Right lobe of liver (tissue), 6 donors: ENCODE results near the gene SP1. TPM values are rescaled to one million over a fixed set of nuclear protein-coding genes. Genes with fewer than 3 reads are reported as not detected.

Experiments
- ATAC-seq, 4 donors: fragments of 200-7000 bp; cut with Tn5 transposase; one replicate each; pipeline ENCODE4 v1.9.1; 2020; ENCODE audit warnings: mild to moderate bottlenecking in 4 of 4, moderate library complexity in 4 of 4
- DNase-seq, 3 donors: peaks; one replicate each; pipeline ENCODE4 v3.0.0-alpha.2; 2020
- H3K27ac ChIP-seq, 3 donors: fragments of 200-600 bp; one replicate each; pipeline ENCODE4 v1.8.0; 2022
- H3K27me3 ChIP-seq, 2 donors: fragments of 200-600 bp; one replicate each; pipeline ENCODE4 v1.8.0; 2022
- H3K36me3 ChIP-seq, 4 donors: fragments of 200-600 bp; sonication (generic) in 1 of 4; one replicate each; pipeline versions ENCODE4 v1.5.1 to v1.8.0; 2017 to 2022; ENCODE audit warnings: control low read depth in 1 of 4
- H3K4me1 ChIP-seq, 4 donors: fragments of 200-600 bp; sonication (generic) in 1 of 4; one replicate each; pipeline versions ENCODE4 v1.5.1 to v1.8.0; 2017 to 2022; ENCODE audit warnings: control low read depth in 1 of 4
- H3K4me3 ChIP-seq, 3 donors: fragments of 200-600 bp; one replicate each; pipeline ENCODE4 v1.8.0; 2022
- H3K9me3 ChIP-seq, 4 donors: fragments of 200-600 bp; sonication (generic) in 1 of 4; one replicate each; pipeline versions ENCODE4 v1.5.1 to v1.8.0; 2017 to 2022; ENCODE audit warnings: control low read depth in 1 of 4
- POLR2A ChIP-seq: fragments of 450-650 bp; IDR thresholded peaks from one replicate; pipeline ENCODE4 v1.6.1; 2017; ENCODE audit warnings: antibody characterized with exemption, mild to moderate bottlenecking
- WGBS: methylation state at CpG from one replicate; pipeline ENCODE4 v1.1.6; 2018; ENCODE audit warnings: low coverage, low lambda C conversion rate; ENCODE audit not compliant: insufficient coverage; ENCODE audit errors: missing lambda C conversion rate; 5-methylcytosine and 5-hydroxymethylcytosine counted together
- intact Hi-C, 2 donors: fragments of 100-400 bp; cut with DNase I; formaldehyde crosslinking; loops; one replicate each; pipeline versions ENCODE4 v1.11.2 to v1.14.1; 2022
- total RNA-seq, 6 experiments: library from RNA; depleted of rRNA in 2 of 6; stranded (reverse); fragments of >200 nt in 2 of 6; fragmentation: NEBNext Ultra II Directional in 3 of 6; extraction: Animal tissue kit (Norgen Biotek cat#: 25700) in 3 of 6; gene quantifications; one replicate each; pipeline versions ENCODE4 v1.1.0 to v1.2.4, GENCODE V29; 2016 to 2023
- TF ChIP-seq, protein P1 (sequence below), 4 donors: fragments of 200-600 bp in 3 of 4; fragments of 450-650 bp in 1 of 4; IDR thresholded peaks; one replicate each; pipeline versions ENCODE4 v1.5.1 to v1.8.0; 2016 to 2022; ENCODE audit warnings: antibody characterized with exemption in 4 of 4, mild to moderate bottlenecking in 2 of 4
- donor health status: DM: no; HTN: yes; CAD: no.
- donor health status: DM: no; HTN: no; CAD: no.
- donor health status: DM: no; HTN: no; CAD: no.
- donor health status: DM: no; HTN: yes; CAD: no.
- donor health status: DM: no; HTN: yes; CAD: no.

The SP1 gene
- total RNA-seq, 6 experiments from 2014 or later: 20.3 to 29.2 (median 23.9) TPM

GRCh38 chr12:53454707-53455106 lies 74.7 kb downstream of the SP1 start:
- H3K4me3 ChIP-seq: no peak overlapping the region
- peaks cover 0 to 15% (median 4%) of the 10 kb centered on the region in 4 donors for H3K4me1 ChIP-seq
- WGBS: 0% methylated on average over 2 of the region's 3 CpGs
- DNase-seq (no peak), ATAC-seq (no peak)
- H3K36me3 ChIP-seq: peaks cover 25 to 54% (median 42%) of the 10 kb centered on the region in 4 donors
- H3K9me3 ChIP-seq: no peaks in the 10 kb centered on the region
- H3K27me3 ChIP-seq: no peaks in the 10 kb centered on the region
- H3K27ac ChIP-seq: no peak overlapping the region
- intact Hi-C loops: loop anchor here in 1 of 2 donors (5.0 kb wide), 1 partner anchor 33 kb away; no protein-coding TSS in a partner anchor
- TF ChIP-seq POLR2A: no peak
- TF ChIP-seq, protein P1, sequence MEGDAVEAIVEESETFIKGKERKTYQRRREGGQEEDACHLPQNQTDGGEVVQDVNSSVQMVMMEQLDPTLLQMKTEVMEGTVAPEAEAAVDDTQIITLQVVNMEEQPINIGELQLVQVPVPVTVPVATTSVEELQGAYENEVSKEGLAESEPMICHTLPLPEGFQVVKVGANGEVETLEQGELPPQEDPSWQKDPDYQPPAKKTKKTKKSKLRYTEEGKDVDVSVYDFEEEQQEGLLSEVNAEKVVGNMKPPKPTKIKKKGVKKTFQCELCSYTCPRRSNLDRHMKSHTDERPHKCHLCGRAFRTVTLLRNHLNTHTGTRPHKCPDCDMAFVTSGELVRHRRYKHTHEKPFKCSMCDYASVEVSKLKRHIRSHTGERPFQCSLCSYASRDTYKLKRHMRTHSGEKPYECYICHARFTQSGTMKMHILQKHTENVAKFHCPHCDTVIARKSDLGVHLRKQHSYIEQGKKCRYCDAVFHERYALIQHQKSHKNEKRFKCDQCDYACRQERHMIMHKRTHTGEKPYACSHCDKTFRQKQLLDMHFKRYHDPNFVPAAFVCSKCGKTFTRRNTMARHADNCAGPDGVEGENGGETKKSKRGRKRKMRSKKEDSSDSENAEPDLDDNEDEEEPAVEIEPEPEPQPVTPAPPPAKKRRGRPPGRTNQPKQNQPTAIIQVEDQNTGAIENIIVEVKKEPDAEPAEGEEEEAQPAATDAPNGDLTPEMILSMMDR (IDR thresholded peaks at IDR 0.05): no peak

- intact Hi-C loops: no loop called here
- WGBS: 56% methylated on average over 6 of the region's 6 CpGs
- H3K27ac ChIP-seq: no peak overlapping the region
- peaks cover 40 to 75% (median 61%) of the 10 kb centered on the region in 4 donors for H3K36me3 ChIP-seq
- no peaks in the 10 kb centered on the region for H3K9me3 ChIP-seq
- H3K27me3 ChIP-seq: no peaks in the 10 kb centered on the region
- peaks cover 0 to 16% (median 4%) of the 10 kb centered on the region in 4 donors for H3K4me1 ChIP-seq
- TF ChIP-seq, protein P1 (IDR thresholded peaks at IDR 0.05): no peak
- TF ChIP-seq POLR2A: no peak
- DNase-seq: no peak
- no peak for ATAC-seq
- no peak overlapping the region for H3K4me3 ChIP-seq
Measured at GRCh38 chr12:53456654-53457366, 76.8 kb downstream of the SP1 start.

GRCh38 chr12:53459097-53459496 lies 79.1 kb downstream of the SP1 start:
- WGBS: 59% methylated on average over 4 of the region's 4 CpGs
- Histone ChIP-seq H3K27ac (no peak overlapping the region), H3K4me3 (no peak overlapping the region), H3K4me1 (peaks cover 0 to 20% (median 6%) of the 10 kb centered on the region in 4 donors), H3K36me3 (peaks cover 56 to 98% (median 81%) of the 10 kb centered on the region in 4 donors), H3K27me3 (no peaks in the 10 kb centered on the region), H3K9me3 (no peaks in the 10 kb centered on the region)
- TF ChIP-seq POLR2A: no peak
- TF ChIP-seq, protein P1 (IDR thresholded peaks at IDR 0.05): no peak
- ATAC-seq (no peak), DNase-seq (no peak)
- intact Hi-C loops: no loop called here

- WGBS: 83% methylated on average over 3 of the region's 3 CpGs
- peaks cover 65 to 100% (median 83%) of the 10 kb centered on the region in 4 donors for H3K36me3 ChIP-seq
- H3K27me3 ChIP-seq: no peaks in the 10 kb centered on the region
- H3K4me1 ChIP-seq: peaks cover 0 to 28% (median 4%) of the 10 kb centered on the region in 4 donors
- intact Hi-C loops: no loop called here
- no peaks in the 10 kb centered on the region for H3K9me3 ChIP-seq
- ATAC-seq (no peak), DNase-seq (no peak)
- H3K4me3 ChIP-seq: no peak overlapping the region
- TF ChIP-seq, protein P1 (IDR thresholded peaks at IDR 0.05): no peak
- TF ChIP-seq POLR2A: no peak
- no peak overlapping the region for H3K27ac ChIP-seq
Measured at GRCh38 chr12:53461059-53461458, 81.1 kb downstream of the SP1 start.
